ENCODE data around the gene ZNF627.

The ZNF627 gene

GRCh38 chr19:11586331-11586730 is 11.0 kb upstream of the ZNF627 start:
- Histone ChIP-seq H3K4me2 (ENCODE audit: insufficient read depth, low read length) (no peak overlapping the region), H3K27ac (ENCODE audit: low read length) (no peak overlapping the region)

GRCh38 chr19:11587302-11587974 is 9.8 kb upstream of the ZNF627 start:
- Histone ChIP-seq H3K27ac (ENCODE audit: low read length) (no peak overlapping the region), H3K27me3 (ENCODE audit: insufficient read depth, low read length, poor library complexity) (no peaks in the 10 kb centered on the region), H4K20me1 (ENCODE audit: insufficient read depth, low read length) (no peaks in the 10 kb centered on the region), H3K79me2 (ENCODE audit: insufficient read depth, low read length) (no peaks in the 10 kb centered on the region), H3K4me3 (ENCODE audit: low read depth in 1 of 2, low read length in 2 of 2) (no peak overlapping the region), H3K4me2 (ENCODE audit: insufficient read depth, low read length) (peak overlapping the region; percentile 23), H3K9me3 (ENCODE audit: insufficient read depth, low read length, severe bottlenecking) (no peaks in the 10 kb centered on the region), H3K9ac (ENCODE audit: low read depth, low read length) (peak overlapping the region; percentile 15; the same call in 1 of the 2 replicates), H3K36me3 (ENCODE audit: insufficient read depth, low read length) (no peaks in the 10 kb centered on the region), H2AFZ (ENCODE audit: low read depth, low read length) (peak overlapping the region; percentile 54), H3K4me1 (ENCODE audit: insufficient read depth, low read length) (peaks cover 8% of the 10 kb centered on the region; the same call in 1 of the 2 replicates)
- ATAC-seq (ENCODE audit: insufficient read depth, low read depth) = peak; percentile 93
- TF ChIP-seq EZH2 (IDR thresholded peaks at IDR 0.05; ENCODE audit: borderline replicate concordance, low read depth, low read length, severe bottlenecking) = no peak
- TF ChIP-seq CTCF (IDR thresholded peaks at IDR 0.05; ENCODE audit: borderline replicate concordance, extremely low read depth, low read length, poor library complexity, severe bottlenecking) = peak; percentile 96
- peak; percentile 84 for DNase-seq

More at GRCh38 chr19:11586331-11586730, 11.0 kb upstream of the ZNF627 start:
- Histone ChIP-seq H2AFZ (ENCODE audit: low read depth, low read length) (no peak overlapping the region), H3K4me1 (ENCODE audit: insufficient read depth, low read length) (peaks cover 18% of the 10 kb centered on the region), H3K9me3 (ENCODE audit: insufficient read depth, low read length, severe bottlenecking) (no peaks in the 10 kb centered on the region), H4K20me1 (ENCODE audit: insufficient read depth, low read length) (no peaks in the 10 kb centered on the region), H3K4me3 (ENCODE audit: low read depth in 1 of 2, low read length in 2 of 2) (no peak overlapping the region), H3K27me3 (ENCODE audit: insufficient read depth, low read length, poor library complexity) (no peaks in the 10 kb centered on the region), H3K36me3 (ENCODE audit: insufficient read depth, low read length) (no peaks in the 10 kb centered on the region), H3K9ac (ENCODE audit: low read depth, low read length) (no peak overlapping the region), H3K79me2 (ENCODE audit: insufficient read depth, low read length) (no peaks in the 10 kb centered on the region)
- no peak for TF ChIP-seq CTCF (IDR thresholded peaks at IDR 0.05; ENCODE audit: borderline replicate concordance, extremely low read depth, low read length, poor library complexity, severe bottlenecking)
- no peak for TF ChIP-seq EZH2 (IDR thresholded peaks at IDR 0.05; ENCODE audit: borderline replicate concordance, low read depth, low read length, severe bottlenecking)
- no peak for DNase-seq
- no peak for ATAC-seq (ENCODE audit: insufficient read depth, low read depth)

GRCh38 chr19:11587975-11588631 is 9.2 kb upstream of the ZNF627 start:
- Histone ChIP-seq H3K9me3 (ENCODE audit: insufficient read depth, low read length, severe bottlenecking) (no peaks in the 10 kb centered on the region), H2AFZ (ENCODE audit: low read depth, low read length) (peak overlapping the region; percentile 54), H3K79me2 (ENCODE audit: insufficient read depth, low read length) (no peaks in the 10 kb centered on the region), H3K36me3 (ENCODE audit: insufficient read depth, low read length) (no peaks in the 10 kb centered on the region), H3K4me1 (ENCODE audit: insufficient read depth, low read length) (peaks cover 8% of the 10 kb centered on the region; the same call in 1 of the 2 replicates), H4K20me1 (ENCODE audit: insufficient read depth, low read length) (no peaks in the 10 kb centered on the region), H3K4me3 (ENCODE audit: low read depth in 1 of 2, low read length in 2 of 2) (no peak overlapping the region), H3K27ac (ENCODE audit: low read length) (no peak overlapping the region), H3K4me2 (ENCODE audit: insufficient read depth, low read length) (peak overlapping the region; percentile 23), H3K9ac (ENCODE audit: low read depth, low read length) (peak overlapping the region; percentile 15; the same call in 1 of the 2 replicates), H3K27me3 (ENCODE audit: insufficient read depth, low read length, poor library complexity) (no peaks in the 10 kb centered on the region)
- peak; percentile 38; the same call in 1 of the 3 replicates for ATAC-seq (ENCODE audit: insufficient read depth, low read depth)
- DNase-seq = no peak
- TF ChIP-seq CTCF (IDR thresholded peaks at IDR 0.05; ENCODE audit: borderline replicate concordance, extremely low read depth, low read length, poor library complexity, severe bottlenecking) (no peak), EZH2 (IDR thresholded peaks at IDR 0.05; ENCODE audit: borderline replicate concordance, low read depth, low read length, severe bottlenecking) (no peak)

Data from DND-41 (cell line).